SK-N-MC (cell line): ENCODE measurements around the gene MAPK8IP3.

Experiments
- EZH2 ChIP-seq: fragments of 200-600 bp; sonication (generic); IDR thresholded peaks from one replicate; pipeline ENCODE4 v1.6.1; 2017; ENCODE audit warnings: antibody characterized with exemption
- FOXP2 ChIP-seq: optimal IDR thresholded peaks from 2 replicates; pipeline ENCODE3; 2011; ENCODE audit warnings: mild to moderate bottlenecking, moderate library complexity; ENCODE audit not compliant: insufficient read depth; ENCODE audit errors: extremely low read length, control extremely low read depth
- POLR2AphosphoS5 ChIP-seq: IDR thresholded peaks from 2 replicates; pipeline ENCODE4 v1.6.1; 2012; ENCODE audit warnings: mild to moderate bottlenecking, low read depth, low read length, borderline replicate concordance

DNA sequence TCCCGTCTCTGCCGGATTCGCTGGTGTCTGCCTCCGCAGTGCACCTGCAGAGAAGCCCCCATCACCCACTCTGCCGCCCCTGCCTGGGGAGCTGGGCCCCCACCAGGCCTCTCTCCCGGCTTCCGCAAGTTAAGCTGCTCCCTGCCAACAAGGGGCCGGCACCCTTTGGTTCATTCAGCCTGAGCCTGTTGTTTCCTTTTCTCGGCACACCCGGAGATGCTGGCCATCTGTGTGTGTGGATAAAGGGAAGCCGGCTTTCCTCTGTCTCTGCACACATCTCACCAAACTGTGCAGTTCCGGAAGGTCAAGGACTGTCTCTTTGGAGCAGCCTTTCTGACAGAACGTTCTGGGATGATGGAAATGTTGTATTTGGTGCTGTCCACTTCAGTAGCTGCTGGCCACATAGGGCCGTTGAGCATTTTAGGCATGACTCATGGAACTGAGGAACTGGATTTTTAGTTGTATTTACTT, 6.8 kb downstream of the MAPK8IP3 start:
- TF ChIP-seq EZH2 (no peak), POLR2AphosphoS5 (no peak), FOXP2 (no peak)
